AG09309 (cell line): ENCODE data around the gene NFASC.

Source experiments
- DNase-seq: peaks from one replicate; pipeline ENCODE4 v3.0.0-alpha.2; 2010; ENCODE audit warnings: low read depth
- H3K4me3 ChIP-seq: 2 replicates; pipeline ENCODE4 v1.5.1; 2011; ENCODE audit warnings: mild to moderate bottlenecking, low read depth, low read length, moderate library complexity; ENCODE audit not compliant: control insufficient read depth
- CTCF ChIP-seq: IDR thresholded peaks from 2 replicates; pipeline ENCODE4 v1.5.1; 2011; ENCODE audit warnings: mild to moderate bottlenecking, low read depth, low read length, inconsistent platforms; ENCODE audit not compliant: insufficient read depth, control insufficient read depth; ENCODE audit errors: missing control alignments

NFASC gene

GRCh38 chr1:204975568-204976235 lies 105.0 kb downstream of the NFASC start:
- no peak overlapping the region for H3K4me3 ChIP-seq
- TF ChIP-seq CTCF, result peak; percentile 87
- no peak for DNase-seq

- no peak for TF ChIP-seq CTCF
- no peak overlapping the region for H3K4me3 ChIP-seq
- DNase-seq, result no peak
Observed at GRCh38 chr1:204976646-204977045, 106.0 kb downstream of the NFASC start.

- TF ChIP-seq CTCF, result no peak
- H3K4me3 ChIP-seq, result no peak overlapping the region
- DNase-seq, result no peak
Observed at GRCh38 chr1:204977318-204977717, 106.7 kb downstream of the NFASC start.

GRCh38 chr1:204978782-204979181 lies 108.1 kb downstream of the NFASC start:
- no peak for TF ChIP-seq CTCF
- no peak for DNase-seq
- no peak overlapping the region for H3K4me3 ChIP-seq

- DNase-seq, result no peak
- TF ChIP-seq CTCF, result no peak
- no peak overlapping the region for H3K4me3 ChIP-seq
Observed at GRCh38 chr1:204979306-204979705, 108.6 kb downstream of the NFASC start.

GRCh38 chr1:204979891-204980649 lies 109.4 kb downstream of the NFASC start:
- no peak for DNase-seq
- no peak for TF ChIP-seq CTCF
- no peak overlapping the region for H3K4me3 ChIP-seq
